GM06990 (cell line): ENCODE measurements around the gene WDR72.

Experiments used
- DNase-seq: peaks from one replicate; pipeline ENCODE4 v3.0.0-alpha.2; 2011; ENCODE audit not compliant: insufficient read length; ENCODE audit errors: extremely low read depth
- H3K27me3 ChIP-seq: replicated peaks from 2 replicates; pipeline ENCODE4 v1.6.0; 2011; ENCODE audit warnings: low read length; ENCODE audit not compliant: control insufficient read depth, insufficient read depth
- H3K36me3 ChIP-seq: 2 replicates; pipeline ENCODE4 v1.5.1; 2011; ENCODE audit warnings: low read length; ENCODE audit not compliant: control insufficient read depth, insufficient read depth
- H3K4me3 ChIP-seq: replicated peaks from 2 replicates; pipeline ENCODE4 v1.5.1; 2011; ENCODE audit warnings: low read depth, mild to moderate bottlenecking, control low read depth, low read length
- CTCF ChIP-seq: IDR thresholded peaks from 2 replicates; pipeline ENCODE4 v1.5.1; 2011; ENCODE audit warnings: low read length, control low read depth, mild to moderate bottlenecking, inconsistent platforms; ENCODE audit not compliant: insufficient read depth, poor library complexity, severe bottlenecking

The WDR72 gene

GRCh38 chr15:53618461-53618860 is 141.0 kb downstream of the WDR72 start:
- Histone ChIP-seq H3K27me3 (no peaks in the 10 kb centered on the region), H3K4me3 (no peak overlapping the region), H3K36me3 (no peaks in the 10 kb centered on the region)
- no peak for DNase-seq
- TF ChIP-seq CTCF, result no peak

- H3K4me3 ChIP-seq, result no peak overlapping the region
- no peaks in the 10 kb centered on the region for H3K36me3 ChIP-seq
- TF ChIP-seq CTCF, result no peak
- no peaks in the 10 kb centered on the region for H3K27me3 ChIP-seq
- DNase-seq, result no peak
These were observed 148.1 kb downstream of the WDR72 start for GRCh38 chr15:53611145-53611920.

- Histone ChIP-seq H3K36me3 (no peaks in the 10 kb centered on the region), H3K27me3 (no peaks in the 10 kb centered on the region), H3K4me3 (no peak overlapping the region)
- DNase-seq, result no peak
- TF ChIP-seq CTCF, result no peak
These were observed 168.4 kb downstream of the WDR72 start for GRCh38 chr15:53591041-53591440.

GRCh38 chr15:53590380-53590779 is 169.1 kb downstream of the WDR72 start:
- Histone ChIP-seq H3K36me3 (no peaks in the 10 kb centered on the region), H3K27me3 (no peaks in the 10 kb centered on the region), H3K4me3 (no peak overlapping the region)
- DNase-seq, result no peak
- no peak for TF ChIP-seq CTCF

- no peaks in the 10 kb centered on the region for H3K27me3 ChIP-seq
- TF ChIP-seq CTCF, result no peak
- no peak overlapping the region for H3K4me3 ChIP-seq
- DNase-seq, result no peak
- no peaks in the 10 kb centered on the region for H3K36me3 ChIP-seq
These were observed 169.9 kb downstream of the WDR72 start for GRCh38 chr15:53589520-53590057.
